HG03354 (cell line): ENCODE data around the gene IL6R.

Experiments used
- ATAC-seq: cut with Tn5 transposase; IDR thresholded peaks from one replicate; pipeline ENCODE4 v1.9.1; 2021; ENCODE audit warnings: mild to moderate bottlenecking; ENCODE audit not compliant: unreplicated experiment, poor library complexity, severe bottlenecking

Gene IL6R

GRCh38 chr1:154443274-154444013 lies 38.3 kb downstream of the IL6R start:
- no peak for ATAC-seq

- ATAC-seq: peak; percentile 52
Observed at GRCh38 chr1:154445040-154445472, 39.9 kb downstream of the IL6R start.

GRCh38 chr1:154446292-154446691 lies 41.1 kb downstream of the IL6R start:
- no peak for ATAC-seq

- ATAC-seq: no peak
Observed at GRCh38 chr1:154446789-154447188, 41.6 kb downstream of the IL6R start.

- no peak for ATAC-seq
Observed at GRCh38 chr1:154448331-154448811, 43.2 kb downstream of the IL6R start.

- ATAC-seq: no peak
Observed at GRCh38 chr1:154453161-154453560, 48.0 kb downstream of the IL6R start.

- no peak for ATAC-seq
Observed at GRCh38 chr1:154453574-154454352, 48.6 kb downstream of the IL6R start.

GRCh38 chr1:154454386-154455120 lies 49.4 kb downstream of the IL6R start:
- no peak for ATAC-seq

GRCh38 chr1:154456631-154457030 lies 51.5 kb downstream of the IL6R start:
- no peak for ATAC-seq

GRCh38 chr1:154459080-154459479 lies 53.9 kb downstream of the IL6R start:
- no peak for ATAC-seq

GRCh38 chr1:154460695-154461260 lies 55.6 kb downstream of the IL6R start:
- ATAC-seq: no peak

GRCh38 chr1:154463512-154463990 lies 58.4 kb downstream of the IL6R start:
- no peak for ATAC-seq

- ATAC-seq: no peak
Observed at GRCh38 chr1:154465621-154466195, 60.6 kb downstream of the IL6R start.

- no peak for ATAC-seq
Observed at GRCh38 chr1:154466206-154466605, 61.1 kb downstream of the IL6R start.

GRCh38 chr1:154466921-154467417 lies 61.8 kb downstream of the IL6R start:
- ATAC-seq: no peak

GRCh38 chr1:154467434-154468102 lies 62.4 kb downstream of the IL6R start:
- ATAC-seq: no peak

- no peak for ATAC-seq
Observed at GRCh38 chr1:154468535-154469250, 63.5 kb downstream of the IL6R start.

- no peak for ATAC-seq
Observed at GRCh38 chr1:154469844-154470560, 64.9 kb downstream of the IL6R start.
